Cardiac fibroblast (primary cell): ENCODE results near the gene SFRP5.
A peak's percentile ranks its signal among the peaks of the same experiment; 100 is the strongest.

Experiments
- DNase-seq, 2 donors: peaks; one replicate each; pipeline versions ENCODE4 v3.0.0 to v3.0.0-alpha.2; 2010; ENCODE audit warnings: low read depth in 2 of 2
- H3K4me3 ChIP-seq, 2 donors: replicated peaks in 1 of 2; 1 replicate in 1 of 2; 2 replicates in 1 of 2; pipeline ENCODE4 v1.5.1; 2011; ENCODE audit warnings: low read depth in 2 of 2, low read length in 2 of 2, mild to moderate bottlenecking in 2 of 2, moderate library complexity in 1 of 2
- CTCF ChIP-seq: IDR thresholded peaks from one replicate; pipeline ENCODE4 v1.5.1; 2011; ENCODE audit warnings: low read depth, mild to moderate bottlenecking, low read length, inconsistent platforms

The SFRP5 gene

GRCh38 chr10:97738616-97739015, 33.2 kb downstream of the SFRP5 start:
- H3K4me3 ChIP-seq: no peak overlapping the region
- TF ChIP-seq CTCF: no peak
- no peak for DNase-seq

- H3K4me3 ChIP-seq: peak overlapping the region; percentile 97 to 99
- no peak for TF ChIP-seq CTCF
- DNase-seq: no peak
Measured at GRCh38 chr10:97737770-97738265, 34.0 kb downstream of the SFRP5 start.

- peak; percentile 96 to 97 for DNase-seq
- H3K4me3 ChIP-seq: peak within 1 kb of the TSS; percentile 97 to 99
- TF ChIP-seq CTCF: no peak
Measured at GRCh38 chr10:97736902-97737769, 34.7 kb downstream of the SFRP5 start, which contains the start of gene ZFYVE27. ZFYVE27 (plus strand) TSS chr10:97737128; CDS start chr10:97738478, 1,350 bp downstream.

GRCh38 chr10:97736403-97736901, 35.3 kb downstream of the SFRP5 start:
- no peak for DNase-seq
- no peak for TF ChIP-seq CTCF
- peak overlapping the region in 1 of 2 donors; percentile 97 for H3K4me3 ChIP-seq

- DNase-seq: no peak
- TF ChIP-seq CTCF: no peak
- no peak overlapping the region for H3K4me3 ChIP-seq
Measured at GRCh38 chr10:97734021-97734420, 37.8 kb downstream of the SFRP5 start.

GRCh38 chr10:97733256-97733655, 38.5 kb downstream of the SFRP5 start:
- no peak overlapping the region for H3K4me3 ChIP-seq
- TF ChIP-seq CTCF: no peak
- DNase-seq: peak in 1 of 2 donors; percentile 37
